ENCODE measurements around the gene PIK3C2A. TPM values are rescaled to one million over a fixed set of nuclear protein-coding genes. Genes with fewer than 3 reads are reported as not detected.

The PIK3C2A gene
- total RNA-seq, 1 donor, result 73.4 TPM

DNA sequence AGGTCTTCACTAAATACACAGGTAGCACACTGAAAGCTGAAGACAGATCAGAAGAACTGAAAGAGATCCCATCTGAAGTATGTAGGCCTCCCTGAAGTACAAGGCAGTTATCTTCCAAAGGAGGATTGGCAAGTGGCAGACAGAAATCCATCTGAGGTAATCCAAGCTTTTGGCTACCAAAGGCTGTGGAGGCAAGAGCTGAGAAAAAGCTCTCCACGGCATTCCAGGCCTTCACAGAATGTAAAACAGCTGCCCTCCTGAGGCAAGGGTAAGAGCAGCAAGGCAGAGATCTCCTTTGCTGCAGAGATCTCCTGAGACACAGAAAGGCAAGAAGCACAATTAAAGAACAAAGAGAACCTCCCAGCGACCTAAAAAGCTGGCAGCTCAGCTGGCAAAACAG lies 19.1 kb downstream of the PIK3C2A start:
- DNase-seq (ENCODE audit: low read depth), result no peak
- TF ChIP-seq, protein P1, sequence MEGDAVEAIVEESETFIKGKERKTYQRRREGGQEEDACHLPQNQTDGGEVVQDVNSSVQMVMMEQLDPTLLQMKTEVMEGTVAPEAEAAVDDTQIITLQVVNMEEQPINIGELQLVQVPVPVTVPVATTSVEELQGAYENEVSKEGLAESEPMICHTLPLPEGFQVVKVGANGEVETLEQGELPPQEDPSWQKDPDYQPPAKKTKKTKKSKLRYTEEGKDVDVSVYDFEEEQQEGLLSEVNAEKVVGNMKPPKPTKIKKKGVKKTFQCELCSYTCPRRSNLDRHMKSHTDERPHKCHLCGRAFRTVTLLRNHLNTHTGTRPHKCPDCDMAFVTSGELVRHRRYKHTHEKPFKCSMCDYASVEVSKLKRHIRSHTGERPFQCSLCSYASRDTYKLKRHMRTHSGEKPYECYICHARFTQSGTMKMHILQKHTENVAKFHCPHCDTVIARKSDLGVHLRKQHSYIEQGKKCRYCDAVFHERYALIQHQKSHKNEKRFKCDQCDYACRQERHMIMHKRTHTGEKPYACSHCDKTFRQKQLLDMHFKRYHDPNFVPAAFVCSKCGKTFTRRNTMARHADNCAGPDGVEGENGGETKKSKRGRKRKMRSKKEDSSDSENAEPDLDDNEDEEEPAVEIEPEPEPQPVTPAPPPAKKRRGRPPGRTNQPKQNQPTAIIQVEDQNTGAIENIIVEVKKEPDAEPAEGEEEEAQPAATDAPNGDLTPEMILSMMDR (IDR thresholded peaks at IDR 0.05; ENCODE audit: insufficient read depth, low read depth, low read length), result peak; percentile 12
- no peak overlapping the region for H3K4me3 ChIP-seq (ENCODE audit: low read depth, low read length)

DNA sequence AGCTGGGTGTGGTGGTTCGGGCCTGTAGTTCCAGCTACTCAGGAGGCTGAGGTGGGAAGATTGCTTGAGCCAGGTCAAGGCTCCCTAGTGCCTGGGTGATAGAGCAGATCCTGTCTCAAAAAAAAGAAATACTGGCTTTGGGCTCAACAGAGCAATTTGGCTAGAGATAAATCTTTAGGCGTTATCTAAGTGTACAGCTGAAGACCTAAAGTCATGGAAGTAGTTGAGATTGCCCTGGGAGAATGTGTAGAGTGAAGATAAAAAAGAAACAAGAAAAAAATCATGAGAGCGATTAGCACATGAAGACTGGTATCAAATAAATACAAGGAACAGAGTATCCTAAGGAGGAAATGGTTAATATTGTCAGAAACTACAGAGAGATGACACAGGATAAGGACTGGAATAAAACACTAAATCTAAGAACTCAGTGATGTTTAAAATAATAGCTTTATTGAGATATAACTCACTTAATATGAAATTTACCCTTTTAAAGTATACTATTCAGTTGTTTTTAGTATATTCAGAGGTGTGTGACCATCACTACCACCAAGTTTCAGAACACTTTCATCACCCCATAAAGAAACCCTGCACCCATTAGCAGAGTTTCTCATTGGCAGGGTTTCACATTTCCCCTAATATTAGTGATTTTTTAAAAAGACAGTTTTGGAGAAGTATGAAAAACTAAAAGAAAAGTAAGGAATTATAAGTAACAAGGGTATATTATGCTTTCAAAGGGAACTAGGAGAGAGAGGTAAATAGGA lies 20.7 kb downstream of the PIK3C2A start:
- H3K4me3 ChIP-seq (ENCODE audit: low read depth, low read length), result no peak overlapping the region
- TF ChIP-seq, protein P1 (IDR thresholded peaks at IDR 0.05; ENCODE audit: insufficient read depth, low read depth, low read length), result no peak
- no peak for DNase-seq (ENCODE audit: low read depth)

DNA sequence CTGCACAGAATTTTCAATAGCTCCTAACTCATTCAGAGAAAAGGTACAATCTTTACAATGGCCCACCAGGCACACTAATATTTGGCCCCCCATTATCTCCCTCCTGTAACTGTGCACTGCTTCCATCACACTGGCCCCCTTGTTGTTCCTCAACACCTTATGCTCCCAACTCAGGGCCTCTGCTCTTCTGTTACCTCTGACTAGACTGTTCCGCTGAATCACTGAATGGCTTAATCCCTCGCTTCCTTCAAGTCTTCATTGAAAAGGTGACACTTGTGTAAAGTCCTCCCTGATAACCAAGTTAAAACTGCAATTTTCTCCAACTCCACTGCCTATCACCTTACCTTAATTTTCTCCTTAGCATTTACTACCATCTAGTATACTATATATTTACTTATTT lies 21.8 kb downstream of the PIK3C2A start:
- TF ChIP-seq, protein P1 (IDR thresholded peaks at IDR 0.05; ENCODE audit: insufficient read depth, low read depth, low read length), result no peak
- H3K4me3 ChIP-seq (ENCODE audit: low read depth, low read length), result no peak overlapping the region
- no peak for DNase-seq (ENCODE audit: low read depth)

DNA sequence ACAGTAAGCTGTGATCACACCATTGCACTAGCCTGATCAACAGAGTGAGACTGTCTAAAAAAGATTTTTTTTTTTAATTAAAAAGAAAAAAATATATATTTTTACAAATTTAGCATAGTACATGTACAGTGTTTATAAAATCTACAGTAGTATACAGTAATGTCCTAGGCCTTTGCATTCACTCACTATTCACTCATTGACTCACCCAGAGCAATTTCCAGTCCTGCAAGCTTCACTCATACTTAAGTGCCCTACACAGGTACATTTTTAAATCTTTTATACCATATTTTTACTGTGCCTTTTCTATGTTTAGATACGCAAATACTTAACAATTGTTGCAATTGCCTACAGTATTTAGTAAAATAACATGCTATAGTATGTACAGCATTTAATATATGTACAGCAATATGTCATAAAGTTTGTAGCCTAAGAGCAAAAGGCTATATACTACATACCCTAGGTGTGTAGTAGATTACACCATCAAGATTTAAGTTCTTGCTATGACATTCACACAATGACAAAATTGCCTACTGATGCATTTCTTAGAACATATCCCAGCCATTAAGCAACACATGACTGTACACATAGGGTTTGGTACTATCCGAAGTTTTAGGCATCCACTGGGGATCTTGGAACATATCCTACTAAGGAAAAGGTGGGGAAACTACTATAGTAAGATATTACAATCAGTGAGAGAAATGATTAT lies 22.8 kb downstream of the PIK3C2A start:
- H3K4me3 ChIP-seq (ENCODE audit: low read depth, low read length), result no peak overlapping the region
- TF ChIP-seq, protein P1 (IDR thresholded peaks at IDR 0.05; ENCODE audit: insufficient read depth, low read depth, low read length), result no peak
- no peak for DNase-seq (ENCODE audit: low read depth)

DNA sequence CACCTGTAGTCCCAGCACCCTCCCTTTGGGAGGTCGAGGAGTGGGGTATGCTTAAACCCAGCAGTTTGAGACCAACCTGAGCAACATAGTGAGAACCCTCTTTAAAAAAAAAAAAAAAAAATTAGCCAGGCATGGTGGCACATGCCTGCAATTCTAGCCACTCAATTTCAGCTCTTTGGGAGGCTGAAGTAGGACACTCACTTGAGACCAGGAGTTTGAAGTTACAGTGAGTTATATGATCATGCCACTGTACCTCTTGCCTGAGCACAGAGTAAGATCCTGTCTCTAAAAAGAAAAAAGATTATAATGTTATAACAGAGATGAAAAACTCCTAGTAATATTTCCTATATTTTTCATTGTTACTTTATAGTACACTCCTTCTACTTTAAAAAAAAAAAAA lies 23.9 kb downstream of the PIK3C2A start:
- H3K4me3 ChIP-seq (ENCODE audit: low read depth, low read length), result no peak overlapping the region
- DNase-seq (ENCODE audit: low read depth), result no peak
- TF ChIP-seq, protein P1 (IDR thresholded peaks at IDR 0.05; ENCODE audit: insufficient read depth, low read depth, low read length), result no peak

DNA sequence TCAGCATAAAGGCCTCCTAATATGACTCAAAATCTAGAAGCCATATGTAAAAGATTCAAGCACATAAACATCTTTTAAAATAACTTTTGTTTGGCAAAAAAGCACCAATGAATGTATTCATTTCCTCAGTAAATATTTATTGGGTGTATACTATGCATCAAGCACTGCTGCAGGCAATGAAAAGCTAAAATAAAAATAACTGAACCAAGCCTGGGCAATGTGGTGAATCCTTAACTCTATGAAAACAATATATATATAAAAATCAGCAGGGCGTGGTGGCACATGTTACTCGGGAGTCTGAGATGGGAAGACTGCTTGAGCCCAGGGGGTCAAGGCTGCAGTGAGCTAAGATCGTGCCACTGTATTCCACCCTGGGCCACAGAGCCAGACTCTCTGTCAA lies 27.8 kb downstream of the PIK3C2A start:
- TF ChIP-seq, protein P1 (IDR thresholded peaks at IDR 0.05; ENCODE audit: insufficient read depth, low read depth, low read length), result no peak
- no peak for DNase-seq (ENCODE audit: low read depth)
- H3K4me3 ChIP-seq (ENCODE audit: low read depth, low read length), result no peak overlapping the region

Measured in fibroblast of villous mesenchyme (primary cell).